ENCODE data around the gene NUFIP1. TPM values are rescaled to one million over a fixed set of nuclear protein-coding genes. Genes with fewer than 3 reads are reported as not detected.
A peak's percentile ranks its signal among the peaks of the same experiment; 100 is the strongest.

NUFIP1 gene
- total and polyA plus RNA-seq, 2 experiments from 2014 or later, result 4.7 to 5.7 TPM

DNA sequence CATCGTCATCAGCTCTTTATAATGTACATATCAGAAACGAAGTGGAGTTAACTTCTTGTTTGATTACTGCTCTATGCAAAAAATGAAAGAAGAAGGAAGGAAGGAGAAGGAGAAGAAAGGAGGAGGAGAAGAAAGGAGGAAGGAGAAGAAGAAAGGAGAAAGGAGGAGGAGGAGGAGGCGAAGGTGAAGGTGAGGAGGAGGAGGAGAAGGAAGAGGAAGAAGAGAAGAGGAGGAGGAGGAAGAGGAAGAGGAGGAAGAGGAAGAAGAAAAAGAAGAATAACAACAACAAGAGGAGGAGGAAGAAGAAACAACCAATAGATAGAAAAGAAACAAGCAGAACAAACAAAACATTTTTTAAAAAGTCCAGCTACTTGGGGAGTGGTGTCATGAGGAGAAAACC lies 13.1 kb downstream of the NUFIP1 start:
- Histone ChIP-seq H3K4me1 (ENCODE audit: low read depth) (no peaks in the 10 kb centered on the region), H3K27ac (no peak overlapping the region), H3K4me3 (no peak overlapping the region), H3K36me3 (peaks cover 41% of the 10 kb centered on the region), H3K9me3 (ENCODE audit: low read depth) (no peaks in the 10 kb centered on the region), H3K27me3 (no peaks in the 10 kb centered on the region)
- TF ChIP-seq, protein P1, sequence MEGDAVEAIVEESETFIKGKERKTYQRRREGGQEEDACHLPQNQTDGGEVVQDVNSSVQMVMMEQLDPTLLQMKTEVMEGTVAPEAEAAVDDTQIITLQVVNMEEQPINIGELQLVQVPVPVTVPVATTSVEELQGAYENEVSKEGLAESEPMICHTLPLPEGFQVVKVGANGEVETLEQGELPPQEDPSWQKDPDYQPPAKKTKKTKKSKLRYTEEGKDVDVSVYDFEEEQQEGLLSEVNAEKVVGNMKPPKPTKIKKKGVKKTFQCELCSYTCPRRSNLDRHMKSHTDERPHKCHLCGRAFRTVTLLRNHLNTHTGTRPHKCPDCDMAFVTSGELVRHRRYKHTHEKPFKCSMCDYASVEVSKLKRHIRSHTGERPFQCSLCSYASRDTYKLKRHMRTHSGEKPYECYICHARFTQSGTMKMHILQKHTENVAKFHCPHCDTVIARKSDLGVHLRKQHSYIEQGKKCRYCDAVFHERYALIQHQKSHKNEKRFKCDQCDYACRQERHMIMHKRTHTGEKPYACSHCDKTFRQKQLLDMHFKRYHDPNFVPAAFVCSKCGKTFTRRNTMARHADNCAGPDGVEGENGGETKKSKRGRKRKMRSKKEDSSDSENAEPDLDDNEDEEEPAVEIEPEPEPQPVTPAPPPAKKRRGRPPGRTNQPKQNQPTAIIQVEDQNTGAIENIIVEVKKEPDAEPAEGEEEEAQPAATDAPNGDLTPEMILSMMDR (IDR thresholded peaks at IDR 0.05; ENCODE audit: low read depth, low read length), result no peak
- no peak for DNase-seq (ENCODE audit: low read depth in 1 of 2, low spot score in 1 of 2)

DNA sequence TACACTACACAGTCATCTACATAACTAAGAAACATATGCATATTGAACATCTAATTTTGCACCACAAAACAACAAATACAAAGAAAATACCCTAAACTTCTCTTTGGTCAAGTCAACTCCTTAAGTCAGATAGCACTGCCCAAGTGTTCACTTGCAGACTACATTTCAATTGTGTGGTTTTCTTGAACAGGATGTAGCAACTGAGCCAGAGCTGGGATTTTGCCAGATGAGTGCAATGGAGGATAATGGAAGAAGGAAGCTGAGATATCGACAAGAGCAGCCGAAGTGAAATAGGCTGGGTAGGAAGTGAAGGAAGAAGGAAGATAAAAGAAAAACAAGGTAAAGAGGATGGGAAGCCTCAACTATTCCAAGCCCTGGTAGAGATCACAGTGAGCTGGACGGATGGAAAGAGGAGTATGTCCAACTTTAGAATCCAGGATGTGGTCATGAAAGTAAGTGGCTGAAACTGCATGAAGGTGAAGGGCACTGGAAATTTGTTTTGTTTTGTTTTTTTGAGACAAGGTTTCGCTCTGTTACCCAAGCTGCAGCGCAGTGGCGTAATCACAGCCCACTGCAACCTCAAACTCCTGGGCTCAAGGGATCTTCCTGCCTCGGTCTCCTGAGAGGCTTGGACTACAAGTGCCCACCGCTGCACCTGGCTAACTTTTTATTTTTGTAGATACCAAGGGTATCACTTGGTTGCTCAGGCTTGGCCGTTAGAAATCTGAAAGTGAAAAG lies 15.0 kb downstream of the NUFIP1 start:
- DNase-seq (ENCODE audit: low read depth in 1 of 2, low spot score in 1 of 2), result peak in 1 of 2 donors; percentile 90
- no peaks in the 10 kb centered on the region for H3K27me3 ChIP-seq
- no peaks in the 10 kb centered on the region for H3K9me3 ChIP-seq (ENCODE audit: low read depth)
- no peak overlapping the region for H3K4me3 ChIP-seq
- H3K36me3 ChIP-seq, result peaks cover 29% of the 10 kb centered on the region
- H3K4me1 ChIP-seq (ENCODE audit: low read depth), result no peaks in the 10 kb centered on the region
- TF ChIP-seq, protein P1 (IDR thresholded peaks at IDR 0.05; ENCODE audit: low read depth, low read length), result no peak
- peak overlapping the region; percentile 26 for H3K27ac ChIP-seq

DNA sequence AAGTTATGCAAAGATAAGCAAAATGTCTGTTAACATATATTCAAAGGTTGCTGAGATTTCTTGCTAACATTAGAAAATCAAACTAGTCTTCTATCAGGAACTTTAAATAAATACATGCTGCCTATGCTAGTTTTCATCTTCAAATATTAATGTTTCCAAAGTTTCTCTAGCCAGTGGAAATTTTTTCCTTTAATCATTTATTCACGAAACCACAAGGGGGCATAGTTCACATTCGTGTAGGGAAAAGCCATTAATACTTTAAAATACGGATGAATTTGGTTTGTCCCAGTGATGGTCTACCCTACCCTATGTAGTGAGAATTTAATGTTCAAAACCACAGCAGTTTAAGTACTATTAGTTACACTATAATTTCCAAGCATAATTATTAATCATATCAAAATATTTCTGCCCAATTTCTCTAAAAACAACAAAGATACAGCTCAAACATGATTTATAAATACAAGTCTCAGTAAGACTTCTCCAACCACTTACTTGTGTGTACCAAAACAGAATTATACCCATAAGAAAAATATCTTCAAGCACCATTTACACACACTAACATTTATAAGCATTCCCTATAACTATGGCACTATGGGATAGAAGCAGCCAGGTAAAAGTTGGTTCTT lies 16.2 kb downstream of the NUFIP1 start:
- TF ChIP-seq, protein P1 (IDR thresholded peaks at IDR 0.05; ENCODE audit: low read depth, low read length), result peak; percentile 54
- Histone ChIP-seq H3K27ac (no peak overlapping the region), H3K4me1 (ENCODE audit: low read depth) (no peaks in the 10 kb centered on the region), H3K4me3 (no peak overlapping the region), H3K27me3 (no peaks in the 10 kb centered on the region), H3K36me3 (peaks cover 17% of the 10 kb centered on the region), H3K9me3 (ENCODE audit: low read depth) (no peaks in the 10 kb centered on the region)
- DNase-seq (ENCODE audit: low read depth in 1 of 2, low spot score in 1 of 2), result peak; percentile 55 to 58

DNA sequence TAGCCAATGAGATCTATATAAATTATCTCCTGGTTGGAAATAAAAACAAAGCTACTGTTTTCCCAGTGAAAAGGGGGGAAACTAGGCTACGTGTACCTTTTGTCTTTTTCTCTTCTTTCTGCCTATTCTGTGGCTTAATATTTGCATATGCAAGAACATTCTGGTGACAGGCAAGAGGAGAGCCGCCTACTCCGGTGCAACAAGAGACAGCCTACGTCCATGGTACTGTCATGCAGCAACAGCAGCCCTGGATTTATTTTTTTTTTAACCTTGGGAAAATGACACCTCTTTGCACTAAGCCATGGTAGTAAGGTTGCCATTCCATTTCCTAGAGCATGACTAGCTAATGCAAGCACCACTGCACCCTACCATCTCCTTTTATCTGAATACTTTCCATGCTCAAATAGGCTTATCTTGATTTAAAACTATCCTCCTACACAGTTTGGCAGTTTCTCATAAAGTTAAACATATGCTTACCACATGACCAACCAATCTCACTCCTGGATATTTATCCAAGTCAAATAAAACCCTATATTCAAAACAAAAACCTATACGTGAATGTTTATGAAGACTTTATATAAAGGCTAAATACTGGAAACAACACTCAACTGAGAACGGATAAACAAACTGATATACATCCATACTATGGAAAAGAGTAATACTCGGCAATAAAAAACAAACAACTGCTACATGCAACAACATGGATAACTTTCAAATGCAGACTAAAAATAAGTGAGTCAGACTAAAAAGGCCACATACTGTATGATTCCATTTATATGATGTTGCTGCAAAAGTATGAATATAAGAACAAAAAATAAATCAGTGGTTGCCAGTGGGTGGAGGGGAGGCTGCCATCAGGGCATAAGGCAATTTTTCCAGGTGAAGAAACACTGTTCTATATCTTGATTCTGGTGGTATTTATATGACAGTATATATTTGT lies 17.3 kb downstream of the NUFIP1 start:
- H3K9me3 ChIP-seq (ENCODE audit: low read depth), result no peaks in the 10 kb centered on the region
- H3K27me3 ChIP-seq, result no peaks in the 10 kb centered on the region
- TF ChIP-seq, protein P1 (IDR thresholded peaks at IDR 0.05; ENCODE audit: low read depth, low read length), result no peak
- H3K27ac ChIP-seq, result no peak overlapping the region
- no peak overlapping the region for H3K4me3 ChIP-seq
- no peaks in the 10 kb centered on the region for H3K4me1 ChIP-seq (ENCODE audit: low read depth)
- no peak for DNase-seq (ENCODE audit: low read depth in 1 of 2, low spot score in 1 of 2)
- H3K36me3 ChIP-seq, result peaks cover 10% of the 10 kb centered on the region
